Caco-2 (cell line): ENCODE results near the gene KLHDC8A. TPM values are rescaled to one million over a fixed set of nuclear protein-coding genes. Genes with fewer than 3 reads are reported as not detected.

Experiments
- BruUV-seq: library from RNA; stranded (reverse); fragments of 400-500 nt; replicated peaks from 2 replicates; lab custom pipeline; 2021; lab: Mats Ljungman, UMichigan
- CTCF ChIA-PET: fragments of 300-600 bp; sonication (Branson Sonifier 250); formaldehyde crosslinking; loops from one replicate; lab custom pipeline; 2022; ENCODE audit warnings: antibody characterized with exemption; lab: Charles Lee
- POLR2A ChIA-PET: fragments of 300-600 bp; sonication (Branson Sonifier 250); formaldehyde crosslinking; loops from one replicate; lab custom pipeline; 2022; ENCODE audit warnings: antibody characterized with exemption; lab: Charles Lee
- DNase-seq, 2 experiments: peaks; one replicate each; pipeline versions ENCODE4 v3.0.0 to v3.0.0-alpha.2; 2020 to 2022
- H3K27me3 ChIP-seq: replicated peaks from 2 replicates; pipeline ENCODE4 v1.6.0; 2011; ENCODE audit warnings: low read length; ENCODE audit not compliant: control insufficient read depth, insufficient read depth
- H3K36me3 ChIP-seq: 2 replicates; pipeline ENCODE4 v1.5.1; 2011; ENCODE audit warnings: low read length; ENCODE audit not compliant: control insufficient read depth, insufficient read depth
- H3K4me1 ChIP-seq: fragments of 250-450 bp; sonication (Bioruptor Pico); 2 replicates; pipeline ENCODE4 v1.5.1; 2020; ENCODE audit warnings: mild to moderate bottlenecking
- H3K4me3 ChIP-seq: 2 replicates; pipeline ENCODE4 v1.5.1; 2011; ENCODE audit warnings: low read depth, mild to moderate bottlenecking, control low read depth, low read length
- H3K9me3 ChIP-seq: fragments of 250-450 bp; sonication (Bioruptor Pico); 2 replicates; pipeline ENCODE4 v1.5.1; 2020; ENCODE audit warnings: mild to moderate bottlenecking, moderate library complexity
- H3K27ac Mint-ChIP-seq: one replicate; pipeline ENCODE4 v1.8.0; 2022; ENCODE audit warnings: mixed read lengths; ENCODE audit not compliant: unreplicated experiment
- H3K27me3 Mint-ChIP-seq: one replicate; pipeline ENCODE4 v1.8.0; 2022; ENCODE audit warnings: mixed read lengths; ENCODE audit not compliant: insufficient read depth, unreplicated experiment
- H3K36me3 Mint-ChIP-seq: one replicate; pipeline ENCODE4 v1.8.0; 2022; ENCODE audit warnings: mild to moderate bottlenecking, mixed read lengths; ENCODE audit not compliant: insufficient read depth, unreplicated experiment
- H3K4me1 Mint-ChIP-seq: one replicate; pipeline ENCODE4 v1.8.0; 2022; ENCODE audit warnings: low read depth, mixed read lengths; ENCODE audit not compliant: unreplicated experiment
- H3K4me3 Mint-ChIP-seq: one replicate; pipeline ENCODE4 v1.8.0; 2022; ENCODE audit warnings: mild to moderate bottlenecking, moderate library complexity, mixed read lengths; ENCODE audit not compliant: unreplicated experiment
- H3K9me3 Mint-ChIP-seq: one replicate; pipeline ENCODE4 v1.8.0; 2022; ENCODE audit warnings: mixed read lengths; ENCODE audit not compliant: unreplicated experiment
- CTCF ChIP-seq, 2 experiments: fragments of 200-600 bp in 1 of 2; IDR thresholded peaks; 1 replicate in 1 of 2; 2 replicates in 1 of 2; pipeline versions ENCODE4 v1.5.1 to v1.8.0; 2011 to 2022; ENCODE audit warnings: antibody characterized with exemption in 1 of 2, control low read depth in 1 of 2, inconsistent platforms in 1 of 2, low read depth in 1 of 2, low read length in 1 of 2, mild to moderate bottlenecking in 1 of 2, moderate library complexity in 1 of 2; ENCODE audit not compliant: insufficient read depth in 1 of 2, severe bottlenecking in 1 of 2, unreplicated experiment in 1 of 2
- intact Hi-C: fragments of 100-400 bp; cut with micrococcal nuclease; formaldehyde crosslinking; loops from one replicate; pipeline ENCODE4 v1.10.0; 2022; ENCODE audit not compliant: unreplicated experiment
- total RNA-seq: library from RNA; stranded (reverse); gene quantifications from 2 replicates; pipeline ENCODE4 v1.2.3, GENCODE V29; 2022

The KLHDC8A gene
- total RNA-seq, 1 experiment from 2014 or later, result not detected

GRCh38 chr1:205371871-205372660 lies 15.3 kb upstream of the KLHDC8A start:
- Mint-ChIP-seq H3K4me1 (peaks cover 4% of the 10 kb centered on the region), H3K36me3 (no peaks in the 10 kb centered on the region), H3K4me3 (no peak overlapping the region), H3K27me3 (peaks cover 18% of the 10 kb centered on the region), H3K9me3 (no peaks in the 10 kb centered on the region), H3K27ac (no peak overlapping the region)
- DNase-seq, result no peak
- no peaks in the 10 kb centered on the region for H3K9me3 ChIP-seq
- 0 out of 2 replicates have a peak, but pooled peaks cover 7% of the 10 kb centered on the region for H3K4me1 ChIP-seq
- intact Hi-C loops, result no loop called here
- no peak for TF ChIP-seq CTCF (IDR thresholded peaks at IDR 0.05; ENCODE audit: insufficient read depth in 1 of 2, low read depth in 1 of 2, low read length in 1 of 2, severe bottlenecking in 1 of 2, unreplicated experiment in 1 of 2)
- ChIA-PET CTCF (interaction anchor here (0.7 to 0.9 kb wide), 2 partner anchors 18 to 113 kb away, joined by 3 to 4 read pairs; no protein-coding TSS in a partner anchor), POLR2A (no interaction called here)
- no TSS peak for BruUV-seq
- no peaks in the 10 kb centered on the region for H3K27me3 ChIP-seq
- no peaks in the 10 kb centered on the region for H3K36me3 ChIP-seq
- no peak overlapping the region for H3K4me3 ChIP-seq

DNA sequence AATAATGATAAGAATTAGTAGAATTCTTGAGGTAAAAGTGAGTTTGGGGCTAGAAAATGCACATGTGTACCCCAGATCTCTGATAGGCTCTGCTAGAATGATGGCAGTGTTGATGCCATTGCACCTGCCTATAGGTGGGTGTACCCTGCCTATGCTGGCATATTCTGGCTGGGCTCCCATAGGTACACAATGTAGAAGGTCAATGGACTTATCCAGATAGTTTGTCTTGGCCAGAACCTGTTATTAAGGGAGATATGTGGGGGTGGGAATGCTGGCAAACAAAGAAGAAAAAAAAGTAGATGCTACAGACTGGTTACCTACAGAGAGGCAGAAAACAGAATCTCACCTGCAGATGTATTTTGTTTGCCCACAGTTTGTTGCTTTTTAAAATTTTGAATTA lies 14.1 kb upstream of the KLHDC8A start:
- BruUV-seq, result no TSS peak

GRCh38 chr1:205369701-205370123 lies 13.0 kb upstream of the KLHDC8A start:
- DNase-seq, result no peak
- TF ChIP-seq CTCF (IDR thresholded peaks at IDR 0.05; ENCODE audit: insufficient read depth in 1 of 2, low read depth in 1 of 2, low read length in 1 of 2, severe bottlenecking in 1 of 2, unreplicated experiment in 1 of 2), result no peak

More for the DNA sequence above, 14.1 kb upstream of the KLHDC8A start:
- Mint-ChIP-seq H3K4me1 (no peaks in the 10 kb centered on the region), H3K4me3 (no peak overlapping the region), H3K9me3 (no peaks in the 10 kb centered on the region), H3K27ac (no peak overlapping the region), H3K27me3 (peaks cover 13% of the 10 kb centered on the region), H3K36me3 (no peaks in the 10 kb centered on the region)
- TF ChIP-seq CTCF (IDR thresholded peaks at IDR 0.05; ENCODE audit: insufficient read depth in 1 of 2, low read depth in 1 of 2, low read length in 1 of 2, severe bottlenecking in 1 of 2, unreplicated experiment in 1 of 2), result no peak
- no peaks in the 10 kb centered on the region for H3K36me3 ChIP-seq
- H3K4me3 ChIP-seq, result no peak overlapping the region
- H3K4me1 ChIP-seq, result no peaks in the 10 kb centered on the region
- no peaks in the 10 kb centered on the region for H3K9me3 ChIP-seq
- DNase-seq, result no peak
- POLR2A ChIA-PET, result no interaction called here
- intact Hi-C loops, result no loop called here
- CTCF ChIA-PET, result no interaction called here
- H3K27me3 ChIP-seq, result no peaks in the 10 kb centered on the region

More at GRCh38 chr1:205369701-205370123, 13.0 kb upstream of the KLHDC8A start:
- no peaks in the 10 kb centered on the region for H3K4me1 ChIP-seq
- no TSS peak for BruUV-seq
- no peaks in the 10 kb centered on the region for H3K9me3 Mint-ChIP-seq
- no peaks in the 10 kb centered on the region for H3K36me3 ChIP-seq
- H3K36me3 Mint-ChIP-seq, result no peaks in the 10 kb centered on the region
- peaks cover 13% of the 10 kb centered on the region for H3K27me3 Mint-ChIP-seq
- POLR2A ChIA-PET, result no interaction called here
- H3K27ac Mint-ChIP-seq, result no peak overlapping the region
- no peak overlapping the region for H3K4me3 Mint-ChIP-seq
- H3K27me3 ChIP-seq, result no peaks in the 10 kb centered on the region
- intact Hi-C loops, result no loop called here
- CTCF ChIA-PET, result no interaction called here
- H3K9me3 ChIP-seq, result no peaks in the 10 kb centered on the region
- no peaks in the 10 kb centered on the region for H3K4me1 Mint-ChIP-seq
- H3K4me3 ChIP-seq, result no peak overlapping the region
